ENCODE results near the gene WNT4. TPM values are rescaled to one million over a fixed set of nuclear protein-coding genes. Genes with fewer than 3 reads are reported as not detected.

The WNT4 gene
- total RNA-seq, 5 donors from 2014 or later (not counting 1 experiment from before 2014, with no cell fraction given) = not detected

DNA sequence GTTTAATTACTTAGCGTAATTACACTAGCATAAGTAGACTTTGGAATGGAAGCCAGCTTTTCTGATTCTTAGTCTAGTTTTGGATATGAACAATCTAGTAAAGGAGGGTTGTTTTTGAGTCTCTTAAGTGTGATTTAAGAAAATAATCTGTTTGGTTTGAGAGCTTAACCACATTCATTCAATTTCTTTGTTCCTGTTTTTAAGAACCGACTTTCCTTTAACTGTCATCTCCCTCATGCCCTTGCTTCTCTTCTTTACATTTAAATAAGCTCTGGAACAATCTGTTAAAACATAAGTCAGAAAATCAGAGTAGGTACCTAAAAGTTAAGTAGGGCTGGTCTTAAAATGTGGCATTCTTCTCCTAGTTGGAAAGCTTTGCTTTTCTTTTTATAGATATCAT is 62.7 kb downstream of the WNT4 start:
- H3K4me3 Mint-ChIP-seq = peak overlapping the region in 1 of 3 donors; percentile 12
- ChIA-PET CTCF (no interaction called here), POLR2A (interaction anchor here (0.5 to 0.7 kb wide), 4 partner anchors 26 to 1084 kb away, joined by 3 to 5 read pairs (median 4); no protein-coding TSS in a partner anchor)
- DNase-seq = no peak
- peaks cover 58% of the 10 kb centered on the region for H3K36me3 Mint-ChIP-seq
- no peak overlapping the region for H3K27ac ChIP-seq (ENCODE audit: low read length)
- no peaks in the 10 kb centered on the region for H3K27me3 Mint-ChIP-seq
- H3K36me3 ChIP-seq (ENCODE audit: control insufficient read depth in 2 of 2, extremely low read depth in 1 of 2, insufficient read depth in 1 of 2, low read length in 1 of 2) = peaks cover 0 to 47% of the 10 kb centered on the region in 2 donors
- peaks cover 89 to 91% (median 91%) of the 10 kb centered on the region in 3 donors for H3K4me1 Mint-ChIP-seq
- no CpG with 5 or more reads among the region's 2 CpGs for WGBS (ENCODE audit: insufficient coverage)
- no peaks in the 10 kb centered on the region for H3K9me3 Mint-ChIP-seq
- H3K4me3 ChIP-seq (ENCODE audit: control insufficient read depth in 1 of 2, extremely low read depth in 1 of 2, low read length in 1 of 2) = no peak overlapping the region
- H3K4me1 ChIP-seq (ENCODE audit: control insufficient read depth in 1 of 2, extremely low read depth in 1 of 2, insufficient read depth in 2 of 2, low read length in 2 of 2) = peaks cover 37 to 53% of the 10 kb centered on the region in 2 experiments
- H3K27ac Mint-ChIP-seq = no peak overlapping the region
- no peaks in the 10 kb centered on the region for H3K9me3 ChIP-seq
- ATAC-seq (replicated peaks in 1 of 4) = no peak
- H3K27me3 ChIP-seq (replicated peaks in 1 of 2; ENCODE audit: control insufficient read depth in 2 of 2, extremely low read depth in 1 of 2, insufficient read depth in 2 of 2, low read length in 1 of 2) = no peaks in the 10 kb centered on the region

GRCh38 chr1:22078133-22078532 is 64.8 kb downstream of the WNT4 start:
- ATAC-seq (replicated peaks in 1 of 4) (no peak), DNase-seq (no peak)
- Mint-ChIP-seq H3K4me1 (peaks cover 90 to 92% (median 91%) of the 10 kb centered on the region in 3 donors), H3K27ac (peak overlapping the region; percentile 71 to 73), H3K9me3 (no peaks in the 10 kb centered on the region), H3K36me3 (peaks cover 56% of the 10 kb centered on the region), H3K27me3 (no peaks in the 10 kb centered on the region), H3K4me3 (peak overlapping the region in 2 of 3 donors; percentile 31 to 61)
- Histone ChIP-seq H3K27me3 (replicated peaks in 1 of 2; ENCODE audit: control insufficient read depth in 2 of 2, extremely low read depth in 1 of 2, insufficient read depth in 2 of 2, low read length in 1 of 2) (no peaks in the 10 kb centered on the region), H3K9me3 (no peaks in the 10 kb centered on the region), H3K27ac (ENCODE audit: low read length) (no peak overlapping the region), H3K36me3 (ENCODE audit: control insufficient read depth in 2 of 2, extremely low read depth in 1 of 2, insufficient read depth in 1 of 2, low read length in 1 of 2) (peaks cover 0 to 55% of the 10 kb centered on the region in 2 donors), H3K4me3 (ENCODE audit: control insufficient read depth in 1 of 2, extremely low read depth in 1 of 2, low read length in 1 of 2) (no peak overlapping the region), H3K4me1 (ENCODE audit: control insufficient read depth in 1 of 2, extremely low read depth in 1 of 2, insufficient read depth in 2 of 2, low read length in 2 of 2) (peaks cover 48 to 64% of the 10 kb centered on the region in 2 experiments)
- WGBS (ENCODE audit: insufficient coverage) = no CpG with 5 or more reads among the region's 2 CpGs
- POLR2A ChIA-PET = interaction anchor here in 1 of 2 donors (0.6 kb wide), 1 partner anchor 18 kb away, joined by 3 read pairs; no protein-coding TSS in a partner anchor
- CTCF ChIA-PET = no interaction called here

DNA sequence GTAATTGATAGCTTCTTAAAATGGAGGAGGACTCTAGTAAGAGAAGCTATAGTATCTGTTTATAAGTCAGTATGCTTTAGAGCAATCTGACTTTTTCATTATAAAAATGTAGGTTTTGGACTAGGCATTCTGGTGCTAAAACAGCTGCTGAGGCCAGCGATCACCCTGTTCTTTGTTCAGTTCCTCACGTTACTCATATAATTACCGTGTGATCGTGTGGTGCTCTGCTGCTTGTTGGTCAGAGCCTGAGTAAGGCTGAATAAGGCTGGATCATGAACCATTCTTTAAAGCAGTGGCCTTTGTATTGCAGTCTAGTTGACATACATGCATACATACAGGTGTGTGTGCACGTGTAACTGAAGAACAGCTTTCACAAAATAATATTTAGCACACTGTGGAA is 65.2 kb downstream of the WNT4 start:
- peaks cover 50 to 66% of the 10 kb centered on the region in 2 experiments for H3K4me1 ChIP-seq (ENCODE audit: control insufficient read depth in 1 of 2, extremely low read depth in 1 of 2, insufficient read depth in 2 of 2, low read length in 2 of 2)
- Mint-ChIP-seq H3K4me3 (peak overlapping the region in 2 of 3 donors; percentile 31 to 61), H3K36me3 (peaks cover 56% of the 10 kb centered on the region), H3K9me3 (no peaks in the 10 kb centered on the region), H3K4me1 (peaks cover 94 to 96% (median 95%) of the 10 kb centered on the region in 3 donors), H3K27ac (peak overlapping the region; percentile 71 to 73), H3K27me3 (no peaks in the 10 kb centered on the region)
- ATAC-seq (replicated peaks in 1 of 4) (no peak), DNase-seq (no peak)
- no peaks in the 10 kb centered on the region for H3K27me3 ChIP-seq (replicated peaks in 1 of 2; ENCODE audit: control insufficient read depth in 2 of 2, extremely low read depth in 1 of 2, insufficient read depth in 2 of 2, low read length in 1 of 2)
- no peak overlapping the region for H3K27ac ChIP-seq (ENCODE audit: low read length)
- no peaks in the 10 kb centered on the region for H3K9me3 ChIP-seq
- ChIA-PET CTCF (no interaction called here), POLR2A (interaction anchor here in 1 of 2 donors (0.6 kb wide), 1 partner anchor 18 kb away, joined by 3 read pairs; no protein-coding TSS in a partner anchor)
- WGBS (ENCODE audit: insufficient coverage) = no CpG with 5 or more reads among the region's 5 CpGs
- peaks cover 0 to 53% of the 10 kb centered on the region in 2 donors for H3K36me3 ChIP-seq (ENCODE audit: control insufficient read depth in 2 of 2, extremely low read depth in 1 of 2, insufficient read depth in 1 of 2, low read length in 1 of 2)
- H3K4me3 ChIP-seq (ENCODE audit: control insufficient read depth in 1 of 2, extremely low read depth in 1 of 2, low read length in 1 of 2) = no peak overlapping the region

- Mint-ChIP-seq H3K27ac (peak overlapping the region; percentile 44 to 78), H3K4me3 (peak overlapping the region; percentile 51 to 64 (median 61)), H3K36me3 (peaks cover 52% of the 10 kb centered on the region), H3K4me1 (peaks cover 97 to 98% (median 97%) of the 10 kb centered on the region in 3 donors), H3K9me3 (no peaks in the 10 kb centered on the region), H3K27me3 (no peaks in the 10 kb centered on the region)
- Histone ChIP-seq H3K36me3 (ENCODE audit: control insufficient read depth in 2 of 2, extremely low read depth in 1 of 2, insufficient read depth in 1 of 2, low read length in 1 of 2) (peaks cover 0 to 52% of the 10 kb centered on the region in 2 donors), H3K9me3 (no peaks in the 10 kb centered on the region), H3K27ac (ENCODE audit: low read length) (peak overlapping the region; percentile 9), H3K27me3 (replicated peaks in 1 of 2; ENCODE audit: control insufficient read depth in 2 of 2, extremely low read depth in 1 of 2, insufficient read depth in 2 of 2, low read length in 1 of 2) (no peaks in the 10 kb centered on the region), H3K4me1 (ENCODE audit: control insufficient read depth in 1 of 2, extremely low read depth in 1 of 2, insufficient read depth in 2 of 2, low read length in 2 of 2) (peaks cover 61 to 71% of the 10 kb centered on the region in 2 experiments), H3K4me3 (ENCODE audit: control insufficient read depth in 1 of 2, extremely low read depth in 1 of 2, low read length in 1 of 2) (no peak overlapping the region)
- DNase-seq (no peak), ATAC-seq (replicated peaks in 1 of 4) (no peak)
- CTCF ChIA-PET = no interaction called here
- WGBS (ENCODE audit: insufficient coverage) = 83% methylated on average over 1 of the region's 3 CpGs
- POLR2A ChIA-PET = interaction anchor here in 1 of 2 donors (0.6 kb wide), 1 partner anchor 779 kb away, joined by 5 read pairs; no protein-coding TSS in a partner anchor
Observed at GRCh38 chr1:22076346-22076745, 66.6 kb downstream of the WNT4 start.

DNA sequence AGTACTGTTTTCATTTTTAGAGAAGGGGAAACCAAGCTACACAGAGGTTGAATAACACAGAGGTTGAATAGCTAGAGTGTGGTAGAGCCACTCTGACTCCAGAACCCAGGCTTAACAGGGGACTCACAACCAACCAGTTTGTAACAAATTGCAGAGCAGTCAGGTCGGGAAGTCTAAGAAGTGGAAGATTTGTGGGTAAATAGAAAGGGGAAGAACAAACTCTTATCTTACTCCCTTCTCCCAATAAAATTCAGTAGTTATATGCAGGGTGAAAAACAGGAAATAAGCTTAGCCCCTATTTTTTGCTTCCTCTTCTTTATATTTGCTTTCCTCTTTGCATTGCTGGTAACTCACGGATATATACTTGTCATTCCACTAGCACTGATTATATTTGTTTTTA is 67.2 kb downstream of the WNT4 start:
- no peaks in the 10 kb centered on the region for H3K27me3 Mint-ChIP-seq
- peaks cover 51% of the 10 kb centered on the region for H3K36me3 Mint-ChIP-seq
- POLR2A ChIA-PET = interaction anchor here (0.6 kb wide), 2 partner anchors 19 to 779 kb away, joined by 3 to 5 read pairs; no protein-coding TSS in a partner anchor
- Histone ChIP-seq H3K36me3 (ENCODE audit: control insufficient read depth in 2 of 2, extremely low read depth in 1 of 2, insufficient read depth in 1 of 2, low read length in 1 of 2) (peaks cover 0 to 50% of the 10 kb centered on the region in 2 donors), H3K4me1 (ENCODE audit: control insufficient read depth in 1 of 2, extremely low read depth in 1 of 2, insufficient read depth in 2 of 2, low read length in 2 of 2) (peaks cover 60 to 73% of the 10 kb centered on the region in 2 experiments), H3K27me3 (replicated peaks in 1 of 2; ENCODE audit: control insufficient read depth in 2 of 2, extremely low read depth in 1 of 2, insufficient read depth in 2 of 2, low read length in 1 of 2) (no peaks in the 10 kb centered on the region), H3K27ac (ENCODE audit: low read length) (peak overlapping the region; percentile 9), H3K4me3 (ENCODE audit: control insufficient read depth in 1 of 2, extremely low read depth in 1 of 2, low read length in 1 of 2) (no peak overlapping the region), H3K9me3 (no peaks in the 10 kb centered on the region)
- peak overlapping the region; percentile 23 to 64 (median 61) for H3K4me3 Mint-ChIP-seq
- WGBS (ENCODE audit: insufficient coverage) = no CpG with 5 or more reads among the region's 2 CpGs
- no peak for DNase-seq
- H3K27ac Mint-ChIP-seq = peak overlapping the region; percentile 44 to 71
- CTCF ChIA-PET = interaction anchor here in 1 of 2 donors (0.5 kb wide), 1 partner anchor 21 kb away, joined by 5 read pairs; no protein-coding TSS in a partner anchor
- peak in 3 of 4 experiments; percentile 35 to 56 (median 44) for ATAC-seq (replicated peaks in 1 of 4)
- H3K9me3 Mint-ChIP-seq = no peaks in the 10 kb centered on the region
- H3K4me1 Mint-ChIP-seq = peaks cover 94 to 96% (median 95%) of the 10 kb centered on the region in 3 donors

DNA sequence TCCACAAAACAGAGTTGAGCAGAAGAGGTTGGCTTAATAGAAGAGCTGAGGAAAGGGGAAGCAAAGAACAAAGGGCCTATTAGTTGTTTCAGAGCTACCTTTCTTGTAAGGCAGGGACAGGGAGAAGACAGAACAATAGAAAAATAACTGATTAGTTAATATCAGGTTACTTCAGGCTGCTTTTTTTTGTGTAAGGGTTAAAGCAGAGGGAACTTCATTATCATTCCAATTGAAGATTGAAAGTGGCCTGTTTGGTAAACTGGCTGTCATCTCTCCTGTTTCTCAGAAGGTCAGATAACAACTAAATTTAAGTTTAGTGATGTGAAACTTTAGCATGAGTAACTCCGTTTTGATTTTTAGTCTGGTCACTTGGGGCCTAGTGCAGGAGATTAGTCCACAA is 68.1 kb downstream of the WNT4 start:
- Mint-ChIP-seq H3K36me3 (peaks cover 56% of the 10 kb centered on the region), H3K4me1 (peaks cover 94% of the 10 kb centered on the region in 3 donors), H3K4me3 (peak overlapping the region; percentile 29 to 61 (median 42)), H3K27me3 (no peaks in the 10 kb centered on the region), H3K9me3 (peaks cover 0 to 2% (median 0%) of the 10 kb centered on the region in 3 donors), H3K27ac (peak overlapping the region; percentile 71 to 85)
- no CpG with 5 or more reads among the region's 1 CpG for WGBS (ENCODE audit: insufficient coverage)
- Histone ChIP-seq H3K4me3 (ENCODE audit: control insufficient read depth in 1 of 2, extremely low read depth in 1 of 2, low read length in 1 of 2) (no peak overlapping the region), H3K36me3 (ENCODE audit: control insufficient read depth in 2 of 2, extremely low read depth in 1 of 2, insufficient read depth in 1 of 2, low read length in 1 of 2) (peaks cover 0 to 44% of the 10 kb centered on the region in 2 donors), H3K4me1 (ENCODE audit: control insufficient read depth in 1 of 2, extremely low read depth in 1 of 2, insufficient read depth in 2 of 2, low read length in 2 of 2) (peaks cover 64 to 65% of the 10 kb centered on the region in 2 experiments), H3K9me3 (no peaks in the 10 kb centered on the region), H3K27ac (ENCODE audit: low read length) (peak overlapping the region; percentile 11), H3K27me3 (replicated peaks in 1 of 2; ENCODE audit: control insufficient read depth in 2 of 2, extremely low read depth in 1 of 2, insufficient read depth in 2 of 2, low read length in 1 of 2) (no peaks in the 10 kb centered on the region)
- DNase-seq (no peak), ATAC-seq (replicated peaks in 1 of 4) (no peak)
- ChIA-PET CTCF (interaction anchor here (0.6 to 0.7 kb wide), 3 partner anchors 20 to 367 kb away, joined by 3 to 6 read pairs (median 4); no protein-coding TSS in a partner anchor), POLR2A (interaction anchor here in 1 of 2 donors (0.6 to 0.7 kb wide), 2 partner anchors 13 to 45 kb away, joined by 3 read pairs; no protein-coding TSS in a partner anchor)

All from T-cell (primary cell).